H1 (cell line): Measurements from ENCODE around the gene S100A8. TPM values are rescaled to one million over a fixed set of nuclear protein-coding genes. Genes with fewer than 3 reads are reported as not detected.

ENCODE experiments used
- CTCF ChIA-PET: fragments of 300-600 bp; sonication (Branson Sonifier 250); formaldehyde crosslinking; loops from one replicate; lab custom pipeline; 2021; ENCODE audit not compliant: partially characterized antibody; lab: Charles Lee
- POLR2A ChIA-PET: fragments of 300-600 bp; sonication (Branson Sonifier 250); formaldehyde crosslinking; loops from one replicate; lab custom pipeline; 2021; ENCODE audit warnings: inconsistent platforms; ENCODE audit not compliant: partially characterized antibody; lab: Charles Lee
- DNase-seq, 2 experiments: peaks; one replicate each; pipeline versions ENCODE4 v3.0.0 to v3.0.0-alpha.2; 2010 to 2022; ENCODE audit warnings: low spot score in 2 of 2, low read depth in 1 of 2, mixed read lengths in 1 of 2
- FAIRE-seq: peaks from 2 replicates; lab custom pipeline; 2011; peaks lifted over from hg19 to GRCh38; lab: Jason Lieb, UNC
- H2AFZ ChIP-seq: 2 replicates; pipeline ENCODE4 v1.8.1; 2012; ENCODE audit warnings: low read length, inconsistent platforms
- H2AK5ac ChIP-seq: 2 replicates; pipeline ENCODE4 v1.6.1; 2013; ENCODE audit warnings: low read depth, low read length
- H2BK120ac ChIP-seq: replicated peaks from 2 replicates; pipeline ENCODE3; 2013; ENCODE audit warnings: low read depth, low read length, inconsistent platforms
- H2BK12ac ChIP-seq: 2 replicates; pipeline ENCODE4 v1.6.1; 2013; ENCODE audit warnings: low read depth, low read length
- H2BK15ac ChIP-seq: 2 replicates; pipeline ENCODE4 v1.6.1; 2013; ENCODE audit warnings: low read length
- H2BK20ac ChIP-seq: 2 replicates; pipeline ENCODE4 v1.6.1; 2013; ENCODE audit warnings: low read length
- H2BK5ac ChIP-seq: 2 replicates; pipeline ENCODE4 v1.6.1; 2013; ENCODE audit warnings: low read depth, low read length
- H3K14ac ChIP-seq: 2 replicates; pipeline ENCODE4 v1.6.1; 2013; ENCODE audit warnings: inconsistent platforms; ENCODE audit not compliant: insufficient read length
- H3K18ac ChIP-seq: 2 replicates; pipeline ENCODE4 v1.6.1; 2013; ENCODE audit warnings: low read length; ENCODE audit errors: extremely low read depth
- H3K23ac ChIP-seq: 2 replicates; pipeline ENCODE4 v1.6.1; 2013; ENCODE audit warnings: inconsistent platforms; ENCODE audit not compliant: insufficient read length
- H3K23me2 ChIP-seq: 2 replicates; pipeline ENCODE4 v1.6.1; 2013; ENCODE audit warnings: low read depth, low read length
- H3K27ac ChIP-seq: 2 replicates; pipeline ENCODE4 v1.6.1; 2011; ENCODE audit warnings: low read depth, low read length, inconsistent platforms
- H3K27me3 ChIP-seq, 4 experiments: replicated peaks in 1 of 4; 1 replicate in 1 of 4; 2 replicates in 3 of 4; pipeline versions ENCODE4 v1.6.1 to v1.8.1; 2011 to 2013; ENCODE audit warnings: low read length in 3 of 4, mild to moderate bottlenecking in 3 of 4, inconsistent platforms in 2 of 4, mixed read lengths in 2 of 4, moderate library complexity in 1 of 4; ENCODE audit not compliant: control insufficient read depth in 3 of 4, insufficient read depth in 3 of 4; ENCODE audit errors: extremely low read depth in 1 of 4
- H3K36me3 ChIP-seq, 4 experiments: 2 replicates each; pipeline versions ENCODE4 v1.6.1 to v1.8.1; 2011 to 2013; ENCODE audit warnings: mild to moderate bottlenecking in 4 of 4, low read length in 3 of 4, moderate library complexity in 2 of 4, control low read depth in 1 of 4, inconsistent platforms in 1 of 4; ENCODE audit not compliant: insufficient read depth in 4 of 4, control insufficient read depth in 2 of 4
- H3K4ac ChIP-seq: replicated peaks from 2 replicates; pipeline ENCODE3; 2013; ENCODE audit warnings: low read length, low read depth, mixed read lengths, inconsistent platforms; ENCODE audit not compliant: insufficient read length
- H3K4me1 ChIP-seq, 4 experiments: replicated peaks in 1 of 4; 1 replicate in 1 of 4; 2 replicates in 3 of 4; pipeline versions ENCODE4 v1.6.1 to v1.8.1; 2011 to 2013; ENCODE audit warnings: low read length in 3 of 4, inconsistent platforms in 2 of 4, mixed read lengths in 1 of 4; ENCODE audit not compliant: insufficient read depth in 4 of 4, control insufficient read depth in 3 of 4
- H3K4me2 ChIP-seq, 2 experiments: 2 replicates each; pipeline versions ENCODE4 v1.6.1 to v1.8.1; 2011 to 2013; ENCODE audit warnings: low read depth in 2 of 2, low read length in 2 of 2, control low read depth in 1 of 2, inconsistent platforms in 1 of 2, mild to moderate bottlenecking in 1 of 2; ENCODE audit not compliant: insufficient read depth in 1 of 2
- H3K4me3 ChIP-seq, 4 experiments: fragments of 200-600, 300-600 bp in 1 of 4; sonication (generic), shearing (Covaris generic), sonication (Bioruptor Twin) in 1 of 4; 2 replicates each; pipeline versions ENCODE4 v1.5.1 to v1.8.1; 2011 to 2016; ENCODE audit warnings: low read length in 4 of 4, low read depth in 3 of 4, control low read depth in 2 of 4, inconsistent platforms in 2 of 4, mild to moderate bottlenecking in 2 of 4, mixed read lengths in 1 of 4, moderate library complexity in 1 of 4; ENCODE audit not compliant: insufficient read depth in 2 of 4; ENCODE audit errors: extremely low read depth in 1 of 4
- H3K56ac ChIP-seq: replicated peaks from 2 replicates; pipeline ENCODE3; 2013; ENCODE audit warnings: low read depth, mild to moderate bottlenecking, mixed read lengths, low read length, inconsistent platforms; ENCODE audit not compliant: insufficient read length
- H3K79me1 ChIP-seq: 2 replicates; pipeline ENCODE4 v1.6.1; 2013; ENCODE audit warnings: low read depth, low read length, control low read depth
- H3K79me2 ChIP-seq, 2 experiments: 2 replicates each; pipeline versions ENCODE4 v1.6.1 to v1.8.1; 2012 to 2013; ENCODE audit warnings: low read length in 2 of 2, mild to moderate bottlenecking in 2 of 2, inconsistent platforms in 1 of 2; ENCODE audit not compliant: insufficient read depth in 2 of 2, control insufficient read depth in 1 of 2
- H3K9ac ChIP-seq, 4 experiments: replicated peaks in 1 of 4; 1 replicate in 1 of 4; 2 replicates in 3 of 4; pipeline versions ENCODE4 v1.6.1 to v1.8.1; 2011 to 2013; ENCODE audit warnings: low read depth in 3 of 4, low read length in 3 of 4, control low read depth in 2 of 4, mild to moderate bottlenecking in 2 of 4, moderate library complexity in 2 of 4, inconsistent platforms in 1 of 4; ENCODE audit errors: extremely low read depth in 1 of 4
- H3K9me3 ChIP-seq, 2 experiments: 2 replicates each; pipeline versions ENCODE4 v1.6.1 to v1.8.1; 2012 to 2013; ENCODE audit warnings: mild to moderate bottlenecking in 2 of 2, moderate library complexity in 2 of 2, control low read depth in 1 of 2, inconsistent platforms in 1 of 2, low read depth in 1 of 2, low read length in 1 of 2, mixed read lengths in 1 of 2; ENCODE audit not compliant: insufficient read depth in 2 of 2
- H4K20me1 ChIP-seq, 2 experiments: replicated peaks in 1 of 2; 2 replicates each; pipeline versions ENCODE3 to v1.8.1; 2011 to 2013; ENCODE audit warnings: inconsistent platforms in 2 of 2, low read length in 2 of 2, mild to moderate bottlenecking in 1 of 2; ENCODE audit not compliant: insufficient read depth in 2 of 2, control insufficient read depth in 1 of 2
- H4K5ac ChIP-seq: 2 replicates; pipeline ENCODE4 v1.6.1; 2013; ENCODE audit warnings: low read length, low read depth, mixed read lengths, inconsistent platforms; ENCODE audit not compliant: insufficient read length
- H4K8ac ChIP-seq: 2 replicates; pipeline ENCODE4 v1.8.0; 2013; ENCODE audit warnings: mild to moderate bottlenecking, moderate library complexity, low read length, inconsistent platforms; ENCODE audit not compliant: insufficient read depth; ENCODE audit errors: extremely low read depth
- H4K91ac ChIP-seq: replicated peaks from 2 replicates; pipeline ENCODE3; 2013; ENCODE audit warnings: low read length, mixed read lengths, inconsistent platforms; ENCODE audit not compliant: insufficient read length
- CBX8 ChIP-seq: fragments of 300-800, 300-1000 bp; sonication (generic); IDR thresholded peaks from 2 replicates; pipeline ENCODE4 v1.7.1; 2016; ENCODE audit warnings: low read depth, low read length, borderline replicate concordance
- CTBP2 ChIP-seq: IDR thresholded peaks from 2 replicates; pipeline ENCODE4 v1.7.0; 2011; ENCODE audit warnings: borderline replicate concordance, mild to moderate bottlenecking, moderate library complexity, mixed read lengths, low read length; ENCODE audit not compliant: insufficient read depth, insufficient read length
- NRF1 ChIP-seq: IDR thresholded peaks from 2 replicates; pipeline ENCODE4 v1.6.1; 2011; ENCODE audit warnings: mild to moderate bottlenecking, low read depth, low read length, improper control_type of control experiment
- RNF2 ChIP-seq: fragments of 200-900, 300-1000 bp; sonication (generic); IDR thresholded peaks from 2 replicates; pipeline ENCODE4 v1.7.1; 2016; ENCODE audit warnings: borderline replicate concordance, low read depth, mild to moderate bottlenecking, antibody characterized with exemption, low read length; ENCODE audit not compliant: poor library complexity, severe bottlenecking; ENCODE audit errors: missing control alignments
- SP1 ChIP-seq: IDR thresholded peaks from 2 replicates; pipeline ENCODE4 v1.6.1; 2011; ENCODE audit warnings: low read depth, low read length
- SRF ChIP-seq: IDR thresholded peaks from 2 replicates; pipeline ENCODE4 v1.6.1; 2011; ENCODE audit warnings: mild to moderate bottlenecking, low read depth, low read length, moderate library complexity
- TAF1 ChIP-seq: IDR thresholded peaks from 2 replicates; pipeline ENCODE4 v1.6.1; 2011; ENCODE audit warnings: mild to moderate bottlenecking, low read depth, low read length
- ZNF274 ChIP-seq: IDR thresholded peaks from 2 replicates; pipeline ENCODE4 v1.7.0; 2012; ENCODE audit warnings: low read length, borderline replicate concordance; ENCODE audit errors: extremely low read depth
- WGBS, 2 experiments: shearing (Covaris generic) in 1 of 2; methylation state at CpG; one replicate each; pipeline versions ENCODE4 v1.1.6 to v1.1.7; 2013 to 2015; ENCODE audit warnings: low lambda C conversion rate in 2 of 2, mixed read lengths in 2 of 2, inconsistent platforms in 1 of 2, low coverage in 1 of 2, missing lambda C conversion rate in 1 of 2; ENCODE audit not compliant: insufficient replicate concordance in 2 of 2, insufficient coverage in 1 of 2, insufficient read length in 1 of 2; ENCODE audit errors: extremely low coverage in 1 of 2, missing lambda C conversion rate in 1 of 2; 5-methylcytosine and 5-hydroxymethylcytosine counted together
- polyA plus RNA-seq, 7 experiments: library from polyadenylated mRNA; depleted of rRNA in 3 of 7; stranded (reverse) in 5 of 7; unstranded in 2 of 7; fragments of >200 nt in 5 of 7; fragments of 200-250 nt in 2 of 7; gene quantifications; 1 replicate in 5 of 7; 2 replicates in 1 of 7; 4 replicates in 1 of 7; pipeline versions ENCODE4 v1.2.1 to v1.2.3, GENCODE V29; 2011 to 2013; ENCODE audit warnings: missing spikeins in 2 of 7, mixed read lengths in 2 of 7
- total RNA-seq: library from RNA; stranded (reverse); fragmentation: NEBNext Ultra II Directional; extraction: Animal tissue kit (Norgen Biotek cat#: 25700); gene quantifications from 2 replicates; pipeline ENCODE4 v1.2.1, GENCODE V29; 2021

Gene S100A8
- total and polyA plus RNA-seq, 2 of the 8 experiments (the other 6 are each of a cell fraction or from before 2014, with no cell fraction given): not detected

- no peak overlapping the region for H3K56ac ChIP-seq
- WGBS, 2 experiments: 88% methylated on average over 8 of the region's 8 CpGs; no CpG with 5 or more reads in 1 of the 2 experiments
- no peak overlapping the region for H2BK20ac ChIP-seq
- no peak overlapping the region for H2AFZ ChIP-seq
- H2BK12ac ChIP-seq: no peak overlapping the region
- H3K27me3 ChIP-seq: no peaks in the 10 kb centered on the region
- no peak overlapping the region for H3K4me2 ChIP-seq
- no peak overlapping the region for H4K91ac ChIP-seq
- no peak overlapping the region for H3K27ac ChIP-seq
- no peaks in the 10 kb centered on the region; a peak in 1 of 7 replicates for H3K4me1 ChIP-seq
- no peak overlapping the region for H3K4me3 ChIP-seq
- H3K36me3 ChIP-seq: no peaks in the 10 kb centered on the region
- no peak overlapping the region for H4K8ac ChIP-seq
- no peak overlapping the region for H3K4ac ChIP-seq
- H3K23ac ChIP-seq: no peak overlapping the region
- H3K9me3 ChIP-seq: no peaks in the 10 kb centered on the region
- H2BK5ac ChIP-seq: no peak overlapping the region
- H2AK5ac ChIP-seq: no peak overlapping the region
- no peak overlapping the region for H3K9ac ChIP-seq
- FAIRE-seq (no peak), DNase-seq (no peak)
- H3K79me2 ChIP-seq: no peaks in the 10 kb centered on the region
- no peak overlapping the region for H3K14ac ChIP-seq
- H4K5ac ChIP-seq: no peak overlapping the region
- POLR2A ChIA-PET: no interaction called here
- no peak overlapping the region for H3K18ac ChIP-seq
- H3K79me1 ChIP-seq: no peaks in the 10 kb centered on the region
- no peaks in the 10 kb centered on the region for H3K23me2 ChIP-seq
- CTCF ChIA-PET: interaction anchor here (0.6 to 8.5 kb wide), 28 partner anchors 8 to 661 kb away, joined by 3 to 360 read pairs (median 5); no protein-coding TSS in a partner anchor
- TF ChIP-seq RNF2 (no peak), NRF1 (no peak), SRF (no peak), CTBP2 (no peak), TAF1 (no peak), ZNF274 (no peak), SP1 (no peak), CBX8 (no peak)
- H2BK15ac ChIP-seq: no peak overlapping the region
- H2BK120ac ChIP-seq: no peak overlapping the region
- no peaks in the 10 kb centered on the region for H4K20me1 ChIP-seq
These were observed 34.3 kb downstream of the S100A8 start for GRCh38 chr1:153356392-153357075.
